NCI-H1417 (cell line): ENCODE data around the gene PAOX.
A peak's percentile ranks its signal among the peaks of the same experiment; 100 is the strongest.
"Not testable (repeated sequence)": the region's sequence is repeated elsewhere in the genome, so short reads cannot be mapped to it uniquely, and the experiment has no call there.

Experiments used
- DNase-seq, 3 experiments: peaks; one replicate each; lab custom pipeline; 2025; lab: John Stamatoyannopoulos, UW

The PAOX gene

DNA sequence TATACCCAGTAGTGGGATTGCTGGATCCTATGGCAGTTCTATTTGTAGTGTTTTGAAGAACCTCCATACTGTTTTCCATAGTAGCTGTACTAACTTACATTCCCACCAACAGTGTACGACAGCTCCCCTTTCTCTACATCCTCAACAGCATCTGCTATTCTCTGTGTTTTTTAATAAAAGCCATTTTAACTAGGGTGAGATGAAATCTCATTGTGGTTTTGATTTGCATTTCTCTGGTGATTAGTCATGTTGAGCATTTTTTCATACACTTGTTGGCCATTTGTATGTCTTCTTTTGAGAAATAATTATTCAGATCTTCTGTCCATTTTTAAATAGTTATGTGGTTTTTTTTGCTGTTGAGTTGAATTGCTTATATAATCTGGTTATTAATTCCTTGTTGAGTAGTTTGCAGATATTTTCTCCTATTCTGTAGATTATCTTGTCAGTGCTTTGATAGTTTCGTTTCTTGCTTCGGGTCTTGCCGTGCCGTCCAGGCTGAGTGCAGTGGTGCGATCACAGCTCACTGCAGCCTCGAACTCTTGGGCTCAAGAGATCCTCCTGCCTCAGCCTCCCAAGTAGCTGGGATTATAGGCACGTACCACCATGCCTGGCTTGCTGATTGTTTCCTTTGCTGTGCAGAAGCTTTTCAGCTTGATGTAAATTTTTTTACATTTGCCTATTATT lies 26.9 kb downstream of the PAOX start:
- no peak for DNase-seq

DNA sequence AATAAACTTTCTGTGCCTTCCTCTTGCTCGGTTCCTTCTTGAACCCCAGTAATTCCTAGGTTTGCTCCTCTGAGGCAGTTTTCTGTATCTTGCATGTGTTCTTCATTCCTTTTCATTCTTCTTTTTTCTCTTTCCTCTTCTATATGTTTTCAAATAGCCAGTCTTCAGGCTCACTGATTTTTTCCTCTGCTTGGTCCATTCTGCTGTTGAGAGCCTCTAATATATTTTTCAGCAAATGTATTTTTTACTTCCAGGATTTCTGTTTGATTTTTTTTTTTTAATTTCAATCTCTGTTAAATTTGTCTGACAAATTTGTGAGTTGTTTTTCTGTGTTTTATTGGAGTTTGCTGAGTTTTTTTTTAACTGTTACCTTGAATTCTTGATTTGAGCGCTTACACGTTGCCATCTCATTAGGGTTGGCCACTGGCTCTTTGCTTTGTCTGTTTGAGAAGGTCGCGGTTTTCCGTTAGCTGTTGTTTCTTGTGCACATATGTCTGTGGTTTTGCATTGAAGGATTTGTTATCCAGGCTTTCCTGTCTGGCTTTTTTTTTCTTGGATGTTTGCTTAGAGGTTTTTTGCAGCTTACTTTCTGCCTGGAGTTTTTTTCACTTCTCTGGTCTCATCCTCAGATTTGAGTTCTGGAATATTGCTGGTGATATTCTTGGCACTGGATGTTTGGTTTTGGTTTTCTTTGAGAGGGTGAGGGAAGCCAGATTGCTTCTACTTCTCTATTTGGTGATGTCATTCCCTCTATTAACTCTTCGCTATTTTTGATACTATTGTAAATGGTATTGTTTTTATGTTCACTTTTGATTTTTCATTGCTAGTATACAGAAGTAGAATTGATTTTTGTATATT lies 32.7 kb downstream of the PAOX start:
- DNase-seq: no peak

DNA sequence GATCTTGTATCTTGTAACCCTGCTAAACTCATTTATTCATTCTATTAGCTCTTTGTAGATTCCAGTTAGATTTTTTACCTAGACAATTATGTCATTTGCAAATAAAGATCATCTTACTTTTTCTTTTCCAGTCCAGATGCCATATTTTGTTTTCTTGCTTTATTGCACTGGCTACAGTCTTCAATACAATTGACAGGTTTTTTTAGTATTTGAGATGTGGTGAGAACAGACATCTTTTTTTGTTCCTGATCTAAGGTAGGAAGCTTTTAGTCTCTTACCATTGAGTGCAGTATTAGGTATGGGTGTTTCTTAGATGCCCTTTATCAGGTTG lies 33.3 kb downstream of the PAOX start:
- DNase-seq: no peak

DNA sequence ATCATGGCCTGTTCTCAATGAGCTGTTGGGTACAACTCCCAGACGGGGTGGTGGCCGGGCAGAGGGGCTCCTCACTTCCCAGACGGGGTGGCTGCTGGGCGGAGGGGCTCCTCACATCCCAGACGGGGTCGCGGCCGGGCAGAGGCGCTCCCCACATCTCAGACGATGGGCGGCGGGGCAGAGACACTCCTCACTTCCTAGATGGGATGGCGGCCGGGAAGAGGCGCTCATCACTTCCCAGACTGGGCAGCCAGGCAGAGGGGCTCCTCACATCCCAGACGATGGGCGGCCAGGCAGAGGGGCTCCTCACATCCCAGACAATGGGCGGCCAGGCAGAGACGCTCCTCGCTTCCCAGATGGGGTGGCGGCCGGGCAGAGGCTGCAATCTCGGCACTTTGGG lies 35.3 kb downstream of the PAOX start:
- not testable (repeated sequence) for DNase-seq

DNA sequence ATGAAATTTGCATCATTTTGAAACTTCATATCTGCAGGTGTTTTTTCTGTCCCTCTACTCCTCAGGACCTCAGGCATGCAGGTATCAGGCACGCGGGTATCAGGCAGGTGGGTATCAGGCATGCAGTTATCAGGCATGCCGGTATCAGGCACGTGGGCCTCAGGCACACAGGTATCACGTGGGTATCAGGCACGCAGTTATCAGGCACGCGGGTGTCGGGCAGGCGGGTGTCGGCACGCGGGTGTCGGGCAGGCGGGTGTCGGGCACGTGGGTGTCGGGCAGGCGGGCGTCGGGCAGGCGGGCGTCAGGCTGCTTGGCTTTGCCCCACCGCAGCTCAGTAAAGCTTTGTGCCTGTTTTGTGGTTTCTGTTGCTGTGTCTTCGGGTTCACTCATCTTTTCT lies 36.7 kb downstream of the PAOX start:
- DNase-seq: no peak

DNA sequence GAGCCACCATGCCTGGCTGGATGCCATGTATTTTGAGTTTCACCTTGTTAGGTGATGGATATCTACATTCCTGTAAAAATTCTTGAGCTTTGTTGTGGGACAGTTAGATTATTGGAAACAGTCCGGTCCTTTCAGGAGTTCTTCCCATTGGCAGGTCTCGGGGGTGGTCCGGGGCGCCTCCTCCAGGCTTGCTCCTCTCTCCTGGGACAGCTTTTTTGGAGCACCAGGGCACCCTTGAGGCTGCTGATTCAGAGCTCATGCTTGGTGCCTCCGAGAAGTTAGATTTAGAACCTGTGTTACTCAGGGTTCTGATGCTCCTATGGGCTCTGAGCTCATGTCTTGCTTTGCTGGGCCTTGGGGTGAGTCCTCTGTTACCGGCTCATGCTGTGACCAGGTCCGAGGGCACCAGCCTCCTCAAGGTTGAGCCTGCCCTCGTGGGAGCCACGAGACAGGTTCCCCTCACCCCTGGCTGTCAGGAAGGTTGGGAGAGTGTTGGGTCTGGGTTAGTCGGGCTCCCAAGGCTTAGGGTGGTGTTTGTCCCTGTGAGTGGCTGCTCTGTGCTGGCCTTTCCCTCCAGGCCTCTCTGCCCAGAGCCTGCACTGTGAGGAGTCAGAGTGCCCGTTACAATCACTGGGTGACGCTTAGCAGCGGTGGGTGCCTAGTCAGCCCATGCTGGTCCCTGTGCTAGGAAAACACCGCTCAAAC lies 39.4 kb downstream of the PAOX start:
- DNase-seq: no peak

DNA sequence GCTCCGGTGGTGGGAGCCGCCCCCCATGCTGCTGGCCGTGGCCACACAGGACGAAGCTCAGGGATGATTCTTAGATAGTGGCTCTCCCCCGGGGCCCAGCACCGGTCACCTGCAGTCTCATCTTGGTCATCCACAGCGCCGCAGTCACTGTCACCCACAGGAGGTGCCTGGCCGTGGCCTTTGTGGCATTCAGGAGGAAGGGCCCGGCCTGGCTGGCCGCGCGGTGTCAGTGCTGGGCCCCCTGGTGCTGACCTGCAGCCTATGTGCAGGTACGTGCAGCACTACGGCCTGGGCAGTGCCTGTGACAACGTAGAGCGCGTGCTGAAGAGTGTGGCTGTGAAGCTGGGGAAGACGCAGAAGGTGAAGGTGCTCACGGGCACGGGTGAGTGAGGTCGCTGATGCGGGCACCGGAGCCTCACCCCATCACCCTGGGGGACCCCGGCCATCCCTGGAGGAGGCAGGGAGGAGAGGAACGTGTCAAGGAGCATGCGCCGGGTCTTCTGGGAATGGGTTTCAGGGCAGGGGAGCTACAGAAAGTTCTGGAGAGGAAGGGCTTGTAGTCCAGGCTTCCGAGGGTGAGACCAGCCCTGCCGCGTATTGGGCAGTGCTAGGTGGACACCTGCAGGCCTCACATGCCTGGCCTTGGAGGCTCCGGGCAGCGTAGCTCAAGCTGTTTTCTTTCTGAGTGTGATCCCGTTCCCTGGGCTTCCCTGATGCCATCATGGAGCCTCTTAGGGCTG lies 40.3 kb downstream of the PAOX start:
- no peak for DNase-seq

DNA sequence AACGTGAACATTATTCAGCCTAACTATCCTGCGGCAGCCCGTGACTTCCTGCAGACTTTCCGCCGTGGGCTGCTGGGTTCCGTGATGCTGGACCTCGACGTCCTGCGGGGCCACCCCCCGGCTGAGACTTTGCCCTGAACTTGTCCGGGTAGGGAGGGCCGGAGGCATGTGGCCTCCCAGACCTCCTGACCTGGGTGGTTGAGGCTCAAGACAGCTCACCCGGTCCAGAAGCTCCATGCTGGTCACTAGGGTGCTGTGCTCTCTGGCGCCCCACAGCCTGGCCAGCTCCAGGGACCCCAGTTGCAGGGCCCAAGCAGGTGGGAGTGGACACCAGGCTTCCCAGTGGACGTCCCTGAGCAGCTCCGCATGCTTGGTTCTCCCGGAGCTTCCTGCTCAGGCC lies 41.0 kb downstream of the PAOX start:
- no peak for DNase-seq

DNA sequence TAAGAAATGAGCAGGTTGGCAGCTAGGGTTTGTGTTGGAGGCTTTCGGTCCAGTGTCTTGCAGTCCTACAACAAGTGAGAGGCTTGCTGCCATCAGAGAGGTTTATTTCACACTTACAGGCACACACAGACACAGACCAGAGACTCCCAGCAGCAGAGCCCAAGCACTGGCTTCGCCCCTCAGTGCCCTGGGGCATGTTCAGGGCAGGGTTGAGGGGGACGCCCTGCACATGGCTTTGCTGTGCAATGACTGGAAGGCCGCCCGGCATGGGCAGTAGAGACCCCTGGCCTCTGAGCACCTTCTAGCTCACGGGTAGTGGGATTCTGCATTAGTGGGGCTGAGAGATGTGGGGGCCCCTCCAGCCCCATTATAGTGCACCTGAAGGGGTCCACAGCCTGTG lies 41.5 kb downstream of the PAOX start:
- DNase-seq: no peak

DNA sequence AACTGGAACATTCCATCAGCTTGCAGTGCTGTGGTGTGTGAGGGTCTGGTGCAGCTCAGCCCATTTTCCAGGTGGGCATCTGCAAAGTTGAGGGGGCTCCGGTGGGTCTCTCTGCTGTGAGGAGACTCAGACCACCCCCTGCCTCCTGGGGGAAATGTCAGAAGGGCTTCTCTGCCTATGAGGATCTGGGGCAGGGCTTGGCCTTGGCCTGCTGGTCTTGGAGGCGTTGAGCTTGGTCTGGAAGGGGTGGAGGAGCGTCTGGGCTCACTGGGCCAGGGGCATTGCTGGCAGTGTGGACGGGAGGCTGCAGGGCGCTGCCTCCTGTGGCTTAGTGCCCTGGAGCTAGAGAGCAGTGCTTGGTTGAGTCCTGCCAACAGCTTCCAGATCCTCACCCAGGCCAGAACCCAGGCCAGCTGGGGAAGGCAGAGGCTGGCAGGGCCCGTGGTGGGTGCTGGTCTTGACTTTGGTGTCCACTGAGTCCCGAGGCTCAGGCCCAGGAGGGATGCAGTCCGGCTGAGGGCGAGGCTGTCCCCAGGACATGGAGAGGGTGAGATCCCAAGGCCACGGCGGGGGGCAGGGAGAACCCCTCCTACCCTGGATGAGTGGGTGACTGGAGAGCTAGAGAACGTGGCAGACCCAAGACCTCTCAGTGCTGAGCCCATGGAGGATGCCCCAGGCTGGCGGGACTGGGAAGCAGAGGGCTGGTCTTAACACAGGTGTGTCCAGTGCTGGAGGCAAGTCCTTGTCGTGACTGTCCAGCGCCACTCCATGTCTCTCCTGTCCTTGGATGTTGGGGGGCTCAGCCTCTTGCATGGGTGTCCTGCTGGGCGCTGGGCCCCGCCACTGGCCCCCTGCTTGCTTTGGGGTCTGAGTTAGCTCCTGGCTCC lies 42.5 kb downstream of the PAOX start:
- DNase-seq: no peak

DNA sequence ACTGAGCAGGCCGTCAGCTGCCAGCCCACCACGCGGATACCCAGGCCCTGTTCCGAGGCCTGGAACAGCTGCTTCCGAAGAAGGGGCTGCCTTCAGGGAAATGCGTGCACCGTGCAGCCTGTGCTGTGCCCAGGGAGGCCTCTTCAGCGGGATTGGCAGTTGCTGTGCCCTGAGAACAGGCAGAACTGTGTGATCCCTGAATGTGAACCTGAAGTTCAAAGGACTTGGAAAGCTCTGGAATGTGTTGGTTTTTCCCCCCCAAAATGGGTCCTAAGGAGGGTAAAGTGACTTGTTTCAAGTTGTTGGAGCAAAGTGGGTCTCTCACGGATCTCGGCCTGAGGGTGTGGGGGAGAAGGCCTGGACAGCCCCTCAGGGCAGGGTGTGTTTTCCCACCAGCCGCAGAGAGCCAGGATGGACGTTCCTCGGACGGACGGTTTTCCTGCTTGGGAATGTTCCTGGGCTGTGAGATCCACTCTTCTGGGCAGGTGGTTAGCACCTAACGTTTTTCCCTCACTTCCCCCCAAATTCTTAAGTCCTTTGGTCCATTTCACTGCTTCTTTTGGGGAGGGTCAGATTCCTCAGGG lies 43.3 kb downstream of the PAOX start:
- DNase-seq: no peak

DNA sequence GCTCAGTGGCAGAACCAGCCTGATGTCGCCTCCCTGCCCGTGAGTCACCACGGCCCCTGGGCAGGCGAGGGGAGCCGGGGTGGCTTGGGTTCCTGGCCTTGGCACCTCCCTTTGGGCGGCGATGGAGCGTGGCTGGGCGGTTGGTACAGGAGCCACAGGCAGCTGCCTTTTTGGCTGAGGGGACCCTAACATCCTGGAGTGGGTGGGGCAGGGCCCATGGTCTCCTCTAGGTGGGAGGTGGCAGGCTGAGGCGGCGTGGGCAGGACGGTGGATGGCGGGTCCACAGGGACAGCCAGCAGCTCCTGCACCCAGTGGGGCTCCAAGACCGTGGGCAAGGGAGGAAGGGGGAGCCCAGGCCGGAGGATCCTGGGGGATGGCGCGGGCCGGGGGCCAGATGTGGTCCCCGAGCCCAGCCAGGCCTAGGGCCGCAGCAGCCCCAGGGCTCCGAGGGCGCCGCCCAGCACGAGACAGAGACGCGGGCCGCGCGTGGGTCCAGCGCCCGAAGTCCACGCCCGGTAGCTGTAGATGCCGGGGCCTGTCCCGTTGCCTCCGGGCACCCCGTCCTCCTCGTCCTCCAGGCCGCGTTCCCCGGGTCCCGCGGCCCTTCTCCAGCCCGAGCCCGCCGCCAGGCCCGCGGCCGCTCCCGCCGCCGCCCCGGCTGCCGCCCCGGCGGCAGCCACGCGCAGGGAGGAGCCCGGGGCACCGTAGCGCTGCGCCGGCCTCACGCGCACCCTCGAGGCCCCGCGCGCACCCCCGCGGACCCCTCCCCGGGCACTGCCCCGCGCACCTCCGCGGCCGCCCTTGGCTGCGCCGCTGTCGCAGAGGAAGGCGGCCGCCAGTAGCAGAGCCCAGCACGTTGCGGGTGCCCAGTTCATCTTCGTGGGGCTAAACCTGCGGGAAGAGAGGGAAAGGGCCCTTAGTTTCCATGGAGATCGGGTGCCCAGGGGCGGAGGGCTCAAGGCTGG lies 44.0 kb downstream of the PAOX start:
- peak in 2 of 3 experiments; percentile 8 to 20 for DNase-seq

DNA sequence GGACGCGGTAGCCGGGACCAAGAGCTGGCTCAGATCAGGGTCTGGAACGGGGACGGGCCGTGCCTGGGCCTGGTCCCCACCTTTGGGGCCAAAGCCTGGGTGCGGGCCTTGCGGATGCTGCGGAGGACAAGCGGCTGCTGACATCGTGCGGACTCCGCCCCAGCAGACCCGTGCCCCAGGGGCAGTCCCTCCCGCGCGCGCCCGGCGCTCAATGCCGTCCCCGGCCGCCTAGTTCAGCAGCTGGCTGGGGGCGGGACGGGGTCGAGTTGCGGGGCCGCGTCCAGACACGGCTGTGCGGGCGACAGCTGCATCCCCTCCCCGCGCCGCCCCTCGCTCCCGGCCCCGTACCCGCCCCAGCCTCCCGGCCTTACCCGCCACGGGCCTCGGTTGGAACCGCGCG lies 45.0 kb downstream of the PAOX start:
- DNase-seq: not testable (repeated sequence)

DNA sequence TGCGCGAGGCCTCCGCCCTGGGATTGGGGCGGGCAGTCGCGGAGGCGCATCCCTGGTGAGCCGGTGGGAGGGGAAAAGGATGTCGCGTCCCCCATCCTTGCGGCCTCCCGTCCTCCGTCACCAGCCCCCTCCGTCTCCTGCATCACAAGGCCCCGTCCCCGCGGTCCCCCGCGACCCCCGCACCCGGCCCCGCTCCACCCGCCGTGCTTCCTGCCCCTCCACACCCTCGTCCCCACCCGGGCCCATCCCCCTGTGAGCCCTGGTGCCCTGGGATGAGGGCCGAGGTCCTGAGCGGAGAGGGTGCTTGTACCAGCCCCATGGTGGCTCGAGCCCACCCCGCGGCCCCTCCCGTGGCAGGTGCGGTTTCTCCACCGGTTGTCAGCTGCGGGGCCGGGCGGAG lies 45.5 kb downstream of the PAOX start, which contains the start of gene SPRN:
Gene SPRN (minus strand): TSS at position 25 of the 400 bp plus-strand sequence. CDS start 944 bp downstream, outside the sequence.
- not testable (repeated sequence) for DNase-seq

DNA sequence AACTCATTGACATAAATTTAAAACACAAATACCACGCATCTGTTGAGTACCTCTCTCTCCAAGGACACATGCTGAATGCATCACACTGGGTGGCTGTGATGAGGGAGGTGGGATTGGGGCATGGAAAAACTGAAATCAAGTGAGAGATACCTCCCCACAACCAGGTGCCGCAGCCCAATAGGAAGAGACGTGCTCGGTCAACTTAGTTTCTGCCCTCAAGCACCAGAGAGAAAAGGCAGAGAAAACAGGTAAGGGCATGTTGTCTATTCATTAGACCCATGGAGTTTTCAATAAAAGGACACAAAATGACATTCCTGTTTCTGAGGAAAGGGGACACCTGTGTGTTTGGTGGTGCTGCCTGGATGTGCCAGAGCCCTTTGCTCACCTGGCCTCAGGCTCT lies 50.5 kb downstream of the PAOX start:
- not testable (repeated sequence) for DNase-seq

DNA sequence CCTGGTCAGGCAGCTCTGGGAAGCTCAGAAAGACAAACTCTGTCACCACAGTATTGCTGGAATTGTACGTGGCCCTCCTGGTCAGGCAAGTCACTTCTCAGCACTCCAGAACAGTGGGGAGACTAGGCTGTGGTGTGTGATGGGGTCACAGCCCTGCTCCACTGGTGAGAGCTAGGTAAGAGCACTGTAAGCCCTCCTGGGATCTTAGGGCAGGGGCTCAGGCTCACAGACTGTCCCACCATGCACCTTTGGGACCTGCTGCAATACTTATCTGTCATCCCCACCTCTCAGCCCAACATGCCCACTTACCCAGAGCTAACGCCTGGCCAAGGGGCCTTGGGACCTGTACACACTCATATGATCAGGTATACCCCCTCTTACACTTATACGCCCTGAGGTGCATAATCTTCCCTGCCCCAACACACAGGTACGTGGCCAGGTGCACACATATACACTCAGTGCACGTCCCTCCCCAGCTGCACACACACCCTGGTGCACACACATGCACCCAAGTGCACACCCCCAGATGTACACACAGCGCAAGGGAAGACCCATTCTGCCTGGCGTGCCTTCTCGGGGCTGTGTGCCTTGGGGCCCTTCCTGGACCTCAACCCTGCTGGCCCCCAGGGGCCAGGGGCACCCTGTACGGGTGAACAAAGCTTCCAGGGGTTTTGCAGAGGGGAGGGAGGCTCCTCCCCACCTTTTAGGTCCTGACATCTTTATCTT lies 53.0 kb downstream of the PAOX start:
- not testable (repeated sequence) for DNase-seq

DNA sequence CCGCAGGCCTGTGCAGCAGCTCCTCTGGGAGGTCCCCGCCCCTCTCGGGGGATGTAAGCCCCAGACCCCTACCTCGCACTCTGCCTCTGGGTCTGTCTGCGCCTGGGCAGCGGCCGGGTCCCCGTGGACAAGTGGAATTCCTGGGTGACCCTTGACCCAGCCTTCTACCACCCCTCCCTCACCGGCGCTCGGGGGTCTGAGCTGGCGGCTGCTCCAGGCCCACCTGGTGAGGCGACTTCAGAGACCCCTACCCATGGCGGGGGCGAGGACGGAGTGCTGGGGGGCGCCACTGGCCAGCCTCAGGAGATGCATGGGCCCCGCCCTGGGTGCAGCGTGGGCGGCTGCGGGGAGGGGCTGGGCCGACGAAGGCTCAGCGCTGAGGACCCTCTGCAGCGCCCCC lies 53.7 kb downstream of the PAOX start:
- DNase-seq: not testable (repeated sequence)

DNA sequence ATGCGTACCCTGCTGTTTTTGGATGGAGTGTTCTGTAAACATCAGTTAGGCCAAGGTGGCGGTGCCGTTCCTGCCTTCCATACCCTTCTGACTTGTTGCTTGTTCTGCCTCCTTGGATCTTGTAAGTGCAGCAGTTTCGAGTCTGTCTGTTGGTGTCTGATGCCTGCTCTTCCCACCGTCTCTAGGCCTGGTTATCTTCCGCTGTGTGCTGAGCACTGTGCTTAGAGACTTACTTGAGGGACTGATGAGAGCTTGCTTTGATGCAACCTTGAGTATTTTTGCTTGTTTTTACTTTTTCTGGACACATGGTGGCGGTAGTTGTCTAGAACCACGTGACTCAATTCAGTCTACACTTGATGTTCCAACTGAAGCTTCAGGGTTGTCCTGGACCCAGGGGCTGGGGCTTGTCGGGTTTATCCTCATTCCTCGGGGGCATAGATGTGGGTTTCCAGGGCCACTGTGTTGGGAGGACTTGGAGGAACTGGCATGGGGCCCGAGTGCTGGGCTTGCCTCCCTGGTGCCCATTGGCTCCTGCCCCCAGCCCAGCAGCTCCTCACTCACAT lies 59.7 kb downstream of the PAOX start:
- DNase-seq: peak in 2 of 3 experiments; percentile 1 to 10
